ENCODE measurements around the gene PDZRN4. TPM values are rescaled to one million over a fixed set of nuclear protein-coding genes. Genes with fewer than 3 reads are reported as not detected.

The PDZRN4 gene
- polyA plus RNA-seq, 1 donor from 2014 or later = 46.7 TPM

DNA sequence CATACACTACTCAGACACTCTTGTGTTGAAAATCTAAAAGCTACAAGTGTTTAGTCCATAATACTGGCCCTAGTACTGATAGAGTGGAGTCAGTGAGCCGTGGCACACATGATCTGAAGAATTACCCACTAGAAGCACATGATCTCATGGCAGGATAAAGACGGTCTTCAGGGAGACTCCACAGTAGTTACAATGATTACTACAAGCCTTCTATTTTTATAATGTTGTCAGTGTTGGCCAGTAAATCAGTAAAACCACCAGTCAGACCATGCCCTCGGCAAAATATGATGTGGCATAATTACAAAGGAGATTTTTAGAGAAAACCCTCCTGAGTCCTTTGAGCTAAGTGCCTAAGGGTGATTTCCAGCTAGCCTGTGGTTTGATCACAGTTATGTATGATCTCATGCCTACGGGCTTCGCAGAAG is 114.9 kb downstream of the PDZRN4 start:
- TF ChIP-seq TAF1 (IDR thresholded peaks at IDR 0.05; ENCODE audit: low read depth) = no peak
- TF ChIP-seq MXI1 (conservative IDR thresholded peaks at IDR 0.05; ENCODE audit: poor library complexity, severe bottlenecking) = no peak
- TF ChIP-seq, protein P1, sequence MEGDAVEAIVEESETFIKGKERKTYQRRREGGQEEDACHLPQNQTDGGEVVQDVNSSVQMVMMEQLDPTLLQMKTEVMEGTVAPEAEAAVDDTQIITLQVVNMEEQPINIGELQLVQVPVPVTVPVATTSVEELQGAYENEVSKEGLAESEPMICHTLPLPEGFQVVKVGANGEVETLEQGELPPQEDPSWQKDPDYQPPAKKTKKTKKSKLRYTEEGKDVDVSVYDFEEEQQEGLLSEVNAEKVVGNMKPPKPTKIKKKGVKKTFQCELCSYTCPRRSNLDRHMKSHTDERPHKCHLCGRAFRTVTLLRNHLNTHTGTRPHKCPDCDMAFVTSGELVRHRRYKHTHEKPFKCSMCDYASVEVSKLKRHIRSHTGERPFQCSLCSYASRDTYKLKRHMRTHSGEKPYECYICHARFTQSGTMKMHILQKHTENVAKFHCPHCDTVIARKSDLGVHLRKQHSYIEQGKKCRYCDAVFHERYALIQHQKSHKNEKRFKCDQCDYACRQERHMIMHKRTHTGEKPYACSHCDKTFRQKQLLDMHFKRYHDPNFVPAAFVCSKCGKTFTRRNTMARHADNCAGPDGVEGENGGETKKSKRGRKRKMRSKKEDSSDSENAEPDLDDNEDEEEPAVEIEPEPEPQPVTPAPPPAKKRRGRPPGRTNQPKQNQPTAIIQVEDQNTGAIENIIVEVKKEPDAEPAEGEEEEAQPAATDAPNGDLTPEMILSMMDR (IDR thresholded peaks at IDR 0.05; ENCODE audit: poor library complexity, severe bottlenecking) = no peak
- no peak for TF ChIP-seq RAD21 (conservative IDR thresholded peaks at IDR 0.05)
- Histone ChIP-seq H3K9ac (ENCODE audit: low read length) (no peak overlapping the region), H3F3A (ENCODE audit: insufficient read depth, low read length, poor library complexity, severe bottlenecking) (no peaks in the 10 kb centered on the region), H2AFZ (ENCODE audit: low read depth, low read length) (no peak overlapping the region), H3K4me2 (ENCODE audit: low read length) (no peak overlapping the region), H3K4me3 (ENCODE audit: low read length) (no peak overlapping the region), H3K27me3 (ENCODE audit: insufficient read depth, low read depth, low read length) (no peaks in the 10 kb centered on the region), H4K20me1 (ENCODE audit: insufficient read depth) (no peaks in the 10 kb centered on the region), H3K27ac (ENCODE audit: low read length) (no peak overlapping the region), H3K79me2 (replicated peaks; ENCODE audit: insufficient read depth, low read length) (no peaks in the 10 kb centered on the region), H3K9me2 (ENCODE audit: insufficient read depth, low read length) (no peaks in the 10 kb centered on the region), H3K36me3 (ENCODE audit: insufficient read depth, low read length) (no peaks in the 10 kb centered on the region), H3K9me3 (ENCODE audit: low read length) (no peaks in the 10 kb centered on the region)

DNA sequence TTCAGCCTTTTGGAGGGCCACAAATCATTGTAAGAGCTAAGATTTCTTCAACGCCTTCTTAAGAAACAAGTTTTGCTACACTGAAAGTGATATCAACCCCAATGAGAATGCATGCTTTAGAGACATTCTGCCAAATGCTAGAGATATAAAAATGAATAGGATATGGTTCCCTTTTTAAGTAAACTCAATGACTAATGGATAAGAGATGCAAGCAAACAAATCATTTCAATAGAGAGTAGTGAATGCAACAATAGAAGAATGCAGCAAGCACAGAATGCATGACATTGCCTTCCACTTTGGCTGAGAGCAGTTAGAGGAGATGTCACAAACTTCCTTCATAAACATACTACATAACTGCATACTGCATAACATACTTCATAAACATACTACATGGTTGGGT is 116.4 kb downstream of the PDZRN4 start:
- no peak overlapping the region for H3K4me2 ChIP-seq (ENCODE audit: low read length)
- no peaks in the 10 kb centered on the region for H3K27me3 ChIP-seq (ENCODE audit: insufficient read depth, low read depth, low read length)
- H3K36me3 ChIP-seq (ENCODE audit: insufficient read depth, low read length) = no peaks in the 10 kb centered on the region
- H3K9ac ChIP-seq (ENCODE audit: low read length) = no peak overlapping the region
- no peak for TF ChIP-seq MXI1 (conservative IDR thresholded peaks at IDR 0.05; ENCODE audit: poor library complexity, severe bottlenecking)
- TF ChIP-seq EP300 (conservative IDR thresholded peaks at IDR 0.05; ENCODE audit: poor library complexity, severe bottlenecking) = no peak
- no peak for TF ChIP-seq RAD21 (conservative IDR thresholded peaks at IDR 0.05)
- TF ChIP-seq, protein P2, sequence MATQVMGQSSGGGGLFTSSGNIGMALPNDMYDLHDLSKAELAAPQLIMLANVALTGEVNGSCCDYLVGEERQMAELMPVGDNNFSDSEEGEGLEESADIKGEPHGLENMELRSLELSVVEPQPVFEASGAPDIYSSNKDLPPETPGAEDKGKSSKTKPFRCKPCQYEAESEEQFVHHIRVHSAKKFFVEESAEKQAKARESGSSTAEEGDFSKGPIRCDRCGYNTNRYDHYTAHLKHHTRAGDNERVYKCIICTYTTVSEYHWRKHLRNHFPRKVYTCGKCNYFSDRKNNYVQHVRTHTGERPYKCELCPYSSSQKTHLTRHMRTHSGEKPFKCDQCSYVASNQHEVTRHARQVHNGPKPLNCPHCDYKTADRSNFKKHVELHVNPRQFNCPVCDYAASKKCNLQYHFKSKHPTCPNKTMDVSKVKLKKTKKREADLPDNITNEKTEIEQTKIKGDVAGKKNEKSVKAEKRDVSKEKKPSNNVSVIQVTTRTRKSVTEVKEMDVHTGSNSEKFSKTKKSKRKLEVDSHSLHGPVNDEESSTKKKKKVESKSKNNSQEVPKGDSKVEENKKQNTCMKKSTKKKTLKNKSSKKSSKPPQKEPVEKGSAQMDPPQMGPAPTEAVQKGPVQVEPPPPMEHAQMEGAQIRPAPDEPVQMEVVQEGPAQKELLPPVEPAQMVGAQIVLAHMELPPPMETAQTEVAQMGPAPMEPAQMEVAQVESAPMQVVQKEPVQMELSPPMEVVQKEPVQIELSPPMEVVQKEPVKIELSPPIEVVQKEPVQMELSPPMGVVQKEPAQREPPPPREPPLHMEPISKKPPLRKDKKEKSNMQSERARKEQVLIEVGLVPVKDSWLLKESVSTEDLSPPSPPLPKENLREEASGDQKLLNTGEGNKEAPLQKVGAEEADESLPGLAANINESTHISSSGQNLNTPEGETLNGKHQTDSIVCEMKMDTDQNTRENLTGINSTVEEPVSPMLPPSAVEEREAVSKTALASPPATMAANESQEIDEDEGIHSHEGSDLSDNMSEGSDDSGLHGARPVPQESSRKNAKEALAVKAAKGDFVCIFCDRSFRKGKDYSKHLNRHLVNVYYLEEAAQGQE (IDR thresholded peaks at IDR 0.05; ENCODE audit: borderline replicate concordance) = no peak
- no peak for TF ChIP-seq POLR2AphosphoS5 (IDR thresholded peaks at IDR 0.05)
- H3K4me3 ChIP-seq (ENCODE audit: low read length) = no peak overlapping the region
- H3K79me2 ChIP-seq (replicated peaks; ENCODE audit: insufficient read depth, low read length) = no peaks in the 10 kb centered on the region
- no peaks in the 10 kb centered on the region for H3K9me2 ChIP-seq (ENCODE audit: insufficient read depth, low read length)
- H3K27ac ChIP-seq (ENCODE audit: low read length) = no peak overlapping the region
- no peaks in the 10 kb centered on the region for H3K9me3 ChIP-seq (ENCODE audit: low read length)
- no peaks in the 10 kb centered on the region for H3F3A ChIP-seq (ENCODE audit: insufficient read depth, low read length, poor library complexity, severe bottlenecking)
- no peak overlapping the region for H2AFZ ChIP-seq (ENCODE audit: low read depth, low read length)
- H4K20me1 ChIP-seq (ENCODE audit: insufficient read depth) = no peaks in the 10 kb centered on the region

DNA sequence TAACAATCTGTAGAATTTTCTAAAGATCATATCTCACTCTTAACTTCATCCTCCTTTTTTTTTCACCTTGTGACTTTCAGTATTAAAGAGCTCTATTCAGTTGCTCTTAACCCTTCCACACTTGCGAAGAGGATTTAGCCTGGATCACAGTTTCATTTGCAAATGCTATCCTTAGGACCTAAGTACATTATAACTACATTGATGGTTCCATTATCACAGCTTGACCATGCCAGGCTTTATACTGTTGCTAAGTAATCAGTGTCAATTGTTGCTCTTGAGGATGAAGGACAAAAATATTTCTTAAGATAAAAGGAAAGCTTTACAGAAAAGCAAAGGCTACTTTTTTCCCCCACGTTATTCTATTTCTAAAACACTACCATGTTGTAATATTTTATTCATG is 122.2 kb downstream of the PDZRN4 start:
- Histone ChIP-seq H4K20me1 (ENCODE audit: insufficient read depth) (no peaks in the 10 kb centered on the region), H3K4me3 (ENCODE audit: low read length) (no peak overlapping the region), H3F3A (ENCODE audit: insufficient read depth, low read length, poor library complexity, severe bottlenecking) (no peaks in the 10 kb centered on the region), H3K27ac (ENCODE audit: low read length) (peak overlapping the region; percentile 61), H3K9ac (ENCODE audit: low read length) (no peak overlapping the region), H3K9me3 (ENCODE audit: low read length) (no peaks in the 10 kb centered on the region), H3K4me2 (ENCODE audit: low read length) (no peak overlapping the region), H2AFZ (ENCODE audit: low read depth, low read length) (no peak overlapping the region), H3K36me3 (ENCODE audit: insufficient read depth, low read length) (no peaks in the 10 kb centered on the region), H3K27me3 (ENCODE audit: insufficient read depth, low read depth, low read length) (no peaks in the 10 kb centered on the region), H3K79me2 (replicated peaks; ENCODE audit: insufficient read depth, low read length) (no peaks in the 10 kb centered on the region), H3K9me2 (ENCODE audit: insufficient read depth, low read length) (no peaks in the 10 kb centered on the region)
- TF ChIP-seq MXI1 (conservative IDR thresholded peaks at IDR 0.05; ENCODE audit: poor library complexity, severe bottlenecking) = no peak
- peak; percentile 95 for TF ChIP-seq POLR2AphosphoS5 (IDR thresholded peaks at IDR 0.05)
- TF ChIP-seq EP300 (conservative IDR thresholded peaks at IDR 0.05; ENCODE audit: poor library complexity, severe bottlenecking) = peak; percentile 85
- no peak for TF ChIP-seq TAF1 (IDR thresholded peaks at IDR 0.05; ENCODE audit: low read depth)
- TF ChIP-seq, protein P2 (IDR thresholded peaks at IDR 0.05; ENCODE audit: borderline replicate concordance) = peak; percentile 50
- no peak for TF ChIP-seq SMC3 (conservative IDR thresholded peaks at IDR 0.05; ENCODE audit: poor library complexity)
- TF ChIP-seq, protein P1 (IDR thresholded peaks at IDR 0.05; ENCODE audit: poor library complexity, severe bottlenecking) = no peak
- TF ChIP-seq RAD21 (conservative IDR thresholded peaks at IDR 0.05) = no peak
- no peak for TF ChIP-seq EZH2 (IDR thresholded peaks at IDR 0.05; ENCODE audit: borderline replicate concordance, insufficient read depth, low read length, poor library complexity, severe bottlenecking)
